Ishikawa (cell line): ENCODE results near the gene RAP1GAP.
A peak's percentile ranks its signal among the peaks of the same experiment; 100 is the strongest.

ENCODE experiments used
- NFIC ChIP-seq: IDR thresholded peaks from 2 replicates; pipeline ENCODE4 v1.6.1; 2012
- RAD21 ChIP-seq: IDR thresholded peaks from 2 replicates; pipeline ENCODE4 v1.6.1; 2012; ENCODE audit warnings: low read depth
- USF1 ChIP-seq: IDR thresholded peaks from 2 replicates; pipeline ENCODE4 v1.6.1; 2012
- TF ChIP-seq, protein P1 (sequence below): IDR thresholded peaks from 2 replicates; pipeline ENCODE4 v1.6.1; 2012; ENCODE audit warnings: low read depth, mild to moderate bottlenecking
- TF ChIP-seq, protein P2 (sequence below): IDR thresholded peaks from 2 replicates; pipeline ENCODE4 v1.6.1; 2012

DNA sequence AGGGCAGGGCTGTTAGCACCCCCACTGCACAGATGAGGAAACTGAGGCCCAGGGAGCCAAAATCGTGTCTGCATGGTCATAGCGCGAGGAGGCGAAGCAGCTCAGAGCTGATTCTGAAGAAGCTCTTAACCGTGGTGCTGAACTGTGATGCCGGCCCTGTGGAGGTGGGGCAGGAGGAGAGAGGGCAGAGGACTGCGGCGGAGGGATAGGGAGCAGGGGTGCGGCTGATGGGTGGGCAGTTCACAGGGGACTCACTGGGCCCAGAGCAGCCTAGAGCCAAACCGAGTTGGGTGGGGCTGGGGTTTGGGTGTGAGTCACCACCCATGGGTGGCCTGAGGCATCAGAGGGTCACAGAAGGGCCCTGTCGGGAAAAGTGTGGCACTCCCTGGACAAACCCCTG lies 74.7 kb downstream of the RAP1GAP start:
- TF ChIP-seq, protein P1, sequence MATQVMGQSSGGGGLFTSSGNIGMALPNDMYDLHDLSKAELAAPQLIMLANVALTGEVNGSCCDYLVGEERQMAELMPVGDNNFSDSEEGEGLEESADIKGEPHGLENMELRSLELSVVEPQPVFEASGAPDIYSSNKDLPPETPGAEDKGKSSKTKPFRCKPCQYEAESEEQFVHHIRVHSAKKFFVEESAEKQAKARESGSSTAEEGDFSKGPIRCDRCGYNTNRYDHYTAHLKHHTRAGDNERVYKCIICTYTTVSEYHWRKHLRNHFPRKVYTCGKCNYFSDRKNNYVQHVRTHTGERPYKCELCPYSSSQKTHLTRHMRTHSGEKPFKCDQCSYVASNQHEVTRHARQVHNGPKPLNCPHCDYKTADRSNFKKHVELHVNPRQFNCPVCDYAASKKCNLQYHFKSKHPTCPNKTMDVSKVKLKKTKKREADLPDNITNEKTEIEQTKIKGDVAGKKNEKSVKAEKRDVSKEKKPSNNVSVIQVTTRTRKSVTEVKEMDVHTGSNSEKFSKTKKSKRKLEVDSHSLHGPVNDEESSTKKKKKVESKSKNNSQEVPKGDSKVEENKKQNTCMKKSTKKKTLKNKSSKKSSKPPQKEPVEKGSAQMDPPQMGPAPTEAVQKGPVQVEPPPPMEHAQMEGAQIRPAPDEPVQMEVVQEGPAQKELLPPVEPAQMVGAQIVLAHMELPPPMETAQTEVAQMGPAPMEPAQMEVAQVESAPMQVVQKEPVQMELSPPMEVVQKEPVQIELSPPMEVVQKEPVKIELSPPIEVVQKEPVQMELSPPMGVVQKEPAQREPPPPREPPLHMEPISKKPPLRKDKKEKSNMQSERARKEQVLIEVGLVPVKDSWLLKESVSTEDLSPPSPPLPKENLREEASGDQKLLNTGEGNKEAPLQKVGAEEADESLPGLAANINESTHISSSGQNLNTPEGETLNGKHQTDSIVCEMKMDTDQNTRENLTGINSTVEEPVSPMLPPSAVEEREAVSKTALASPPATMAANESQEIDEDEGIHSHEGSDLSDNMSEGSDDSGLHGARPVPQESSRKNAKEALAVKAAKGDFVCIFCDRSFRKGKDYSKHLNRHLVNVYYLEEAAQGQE, result peak; percentile 72
- TF ChIP-seq, protein P2, sequence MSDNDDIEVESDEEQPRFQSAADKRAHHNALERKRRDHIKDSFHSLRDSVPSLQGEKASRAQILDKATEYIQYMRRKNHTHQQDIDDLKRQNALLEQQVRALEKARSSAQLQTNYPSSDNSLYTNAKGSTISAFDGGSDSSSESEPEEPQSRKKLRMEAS, result no peak
- TF ChIP-seq USF1, result no peak
- no peak for TF ChIP-seq RAD21
- no peak for TF ChIP-seq NFIC
